H1 (cell line): Measurements from ENCODE around the gene RASGRF1. TPM values are rescaled to one million over a fixed set of nuclear protein-coding genes. Genes with fewer than 3 reads are reported as not detected.

ENCODE experiments used
- JUND ChIP-seq: IDR thresholded peaks from 2 replicates; pipeline ENCODE4 v1.6.1; 2011; ENCODE audit warnings: mild to moderate bottlenecking, improper control_type of control experiment, low read length
- POU5F1 ChIP-seq: IDR thresholded peaks from 2 replicates; pipeline ENCODE4 v1.6.1; 2011; ENCODE audit warnings: low read depth, mild to moderate bottlenecking, low read length, moderate library complexity
- SIN3A ChIP-seq, 2 experiments: IDR thresholded peaks in 1 of 2; conservative IDR thresholded peaks in 1 of 2; 2 replicates each; pipeline ENCODE4 v1.6.1; 2011 to 2012; ENCODE audit warnings: low read length in 2 of 2, improper control_type of control experiment in 1 of 2, low read depth in 1 of 2, mild to moderate bottlenecking in 1 of 2
- SIX5 ChIP-seq: IDR thresholded peaks from 2 replicates; pipeline ENCODE4 v1.6.1; 2011; ENCODE audit warnings: mild to moderate bottlenecking, low read depth, low read length
- polyA plus RNA-seq, 7 experiments: library from polyadenylated mRNA; depleted of rRNA in 3 of 7; stranded (reverse) in 5 of 7; unstranded in 2 of 7; fragments of >200 nt in 5 of 7; fragments of 200-250 nt in 2 of 7; gene quantifications; 1 replicate in 5 of 7; 2 replicates in 1 of 7; 4 replicates in 1 of 7; pipeline versions ENCODE4 v1.2.1 to v1.2.3, GENCODE V29; 2011 to 2013; ENCODE audit warnings: missing spikeins in 2 of 7, mixed read lengths in 2 of 7
- total RNA-seq: library from RNA; stranded (reverse); fragmentation: NEBNext Ultra II Directional; extraction: Animal tissue kit (Norgen Biotek cat#: 25700); gene quantifications from 2 replicates; pipeline ENCODE4 v1.2.1, GENCODE V29; 2021
- TF ChIP-seq, protein P1 (sequence below): IDR thresholded peaks from 2 replicates; pipeline ENCODE4 v1.6.1; 2012; ENCODE audit warnings: low read length, inconsistent platforms

RASGRF1 gene
- total and polyA plus RNA-seq, 2 of the 8 experiments (the other 6 are each of a cell fraction or from before 2014, with no cell fraction given): 0.42 to 0.67 TPM

DNA sequence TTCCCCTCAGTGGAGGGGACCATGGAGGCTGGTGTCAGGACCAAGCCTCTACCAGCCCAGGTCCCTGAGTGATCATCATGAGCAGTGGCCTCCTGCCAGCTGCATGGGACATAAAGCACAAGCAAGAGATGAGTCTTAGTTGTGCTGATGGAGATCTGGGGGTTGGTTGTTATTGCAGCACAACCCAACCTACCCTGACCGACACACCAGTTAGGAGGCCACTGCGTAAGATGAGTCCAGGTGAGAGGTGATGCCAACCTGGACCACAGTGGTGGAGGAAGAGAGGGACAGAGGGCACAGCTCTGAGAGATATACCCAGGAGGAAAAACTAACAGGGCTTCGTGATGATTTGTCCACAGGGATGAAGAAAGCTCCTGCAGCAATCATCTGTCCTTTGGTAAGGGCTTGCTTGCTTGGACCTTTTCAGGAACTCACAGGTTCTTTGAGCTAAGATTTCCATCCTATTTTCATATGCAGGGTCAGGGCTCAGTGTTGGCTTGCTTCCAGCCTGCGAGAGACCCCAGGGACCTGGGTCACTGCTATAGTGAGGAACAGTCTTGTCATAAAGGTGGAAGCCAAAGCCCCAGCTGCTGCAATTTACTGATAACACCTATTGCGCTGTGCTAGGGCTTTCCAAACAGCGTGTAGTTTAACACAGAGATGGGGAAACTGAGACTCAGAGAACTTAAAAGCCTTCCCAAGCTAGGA is 8.1 kb downstream of the RASGRF1 start (continued):
- TF ChIP-seq, protein P1, sequence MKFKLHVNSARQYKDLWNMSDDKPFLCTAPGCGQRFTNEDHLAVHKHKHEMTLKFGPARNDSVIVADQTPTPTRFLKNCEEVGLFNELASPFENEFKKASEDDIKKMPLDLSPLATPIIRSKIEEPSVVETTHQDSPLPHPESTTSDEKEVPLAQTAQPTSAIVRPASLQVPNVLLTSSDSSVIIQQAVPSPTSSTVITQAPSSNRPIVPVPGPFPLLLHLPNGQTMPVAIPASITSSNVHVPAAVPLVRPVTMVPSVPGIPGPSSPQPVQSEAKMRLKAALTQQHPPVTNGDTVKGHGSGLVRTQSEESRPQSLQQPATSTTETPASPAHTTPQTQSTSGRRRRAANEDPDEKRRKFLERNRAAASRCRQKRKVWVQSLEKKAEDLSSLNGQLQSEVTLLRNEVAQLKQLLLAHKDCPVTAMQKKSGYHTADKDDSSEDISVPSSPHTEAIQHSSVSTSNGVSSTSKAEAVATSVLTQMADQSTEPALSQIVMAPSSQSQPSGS: no peak
- TF ChIP-seq SIN3A (conservative IDR thresholded peaks at IDR 0.05 in 1 of 2, IDR thresholded peaks at IDR 0.05 in 1 of 2; ENCODE audit: low read depth in 1 of 2, low read length in 2 of 2) (no peak), JUND (no peak), SIX5 (no peak), POU5F1 (no peak)
